Mesendoderm (in vitro differentiated cells): Measurements from ENCODE around the gene EMC10.

ENCODE experiments used
- DNase-seq: peaks from one replicate; pipeline ENCODE4 v3.0.0; 2013
- H2AK5ac ChIP-seq: 2 replicates; pipeline ENCODE4 v1.6.1; 2013; ENCODE audit warnings: low read length, inconsistent platforms
- H2BK120ac ChIP-seq: 2 replicates; pipeline ENCODE4 v1.6.1; 2013; ENCODE audit warnings: low read depth, mild to moderate bottlenecking, low read length, moderate library complexity, mixed read lengths
- H2BK15ac ChIP-seq: replicated peaks from 2 replicates; pipeline ENCODE4 v1.6.1; 2013; ENCODE audit warnings: low read depth, mild to moderate bottlenecking, moderate library complexity
- H2BK5ac ChIP-seq: 2 replicates; pipeline ENCODE4 v1.6.1; 2013; ENCODE audit warnings: low read length, inconsistent platforms
- H3K18ac ChIP-seq: 2 replicates; pipeline ENCODE4 v1.6.1; 2013; ENCODE audit warnings: mild to moderate bottlenecking, low read length, mixed read lengths
- H3K23ac ChIP-seq: one replicate; pipeline ENCODE4 v1.6.1; 2013; ENCODE audit warnings: low read length
- H3K27ac ChIP-seq: 2 replicates; pipeline ENCODE4 v1.5.1; 2013; ENCODE audit warnings: low read depth, mild to moderate bottlenecking, inconsistent platforms, low read length, moderate library complexity
- H3K27me3 ChIP-seq: 2 replicates; pipeline ENCODE4 v1.6.1; 2013; ENCODE audit warnings: low read length, control low read depth, mild to moderate bottlenecking, inconsistent platforms; ENCODE audit not compliant: insufficient read depth, poor library complexity
- H3K36me3 ChIP-seq: 2 replicates; pipeline ENCODE4 v1.6.1; 2013; ENCODE audit warnings: low read length, inconsistent platforms; ENCODE audit not compliant: control insufficient read depth, insufficient read depth
- H3K4ac ChIP-seq: one replicate; pipeline ENCODE4 v1.6.1; 2013; ENCODE audit warnings: low read depth, mild to moderate bottlenecking, low read length, moderate library complexity
- H3K4me1 ChIP-seq: 2 replicates; pipeline ENCODE4 v1.6.1; 2013; ENCODE audit warnings: low read depth, low read length, inconsistent platforms; ENCODE audit not compliant: control insufficient read depth
- H3K4me2 ChIP-seq: 2 replicates; pipeline ENCODE4 v1.6.1; 2013; ENCODE audit warnings: low read length
- H3K4me3 ChIP-seq: 2 replicates; pipeline ENCODE4 v1.5.1; 2013; ENCODE audit warnings: mild to moderate bottlenecking, low read length
- H3K56ac ChIP-seq: one replicate; pipeline ENCODE4 v1.6.1; 2013; ENCODE audit warnings: low read length
- H3K79me1 ChIP-seq: 2 replicates; pipeline ENCODE4 v1.6.1; 2013; ENCODE audit warnings: low read length, inconsistent platforms
- H3K79me2 ChIP-seq: 2 replicates; pipeline ENCODE4 v1.6.1; 2013; ENCODE audit warnings: mild to moderate bottlenecking, low read length; ENCODE audit not compliant: control insufficient read depth, insufficient read depth
- H3K9ac ChIP-seq: 2 replicates; pipeline ENCODE4 v1.6.1; 2013; ENCODE audit warnings: low read length, inconsistent platforms
- H4K5ac ChIP-seq: one replicate; pipeline ENCODE4 v1.6.1; 2013; ENCODE audit warnings: low read length
- H4K8ac ChIP-seq: one replicate; pipeline ENCODE4 v1.6.1; 2013; ENCODE audit warnings: low read depth, mild to moderate bottlenecking, control low read depth, low read length, moderate library complexity
- WGBS: extraction: QIAGEN DNeasy Blood & Tissue Kit; methylation state at CpG from one replicate; pipeline ENCODE4 v1.1.7; 2013; ENCODE audit warnings: low lambda C conversion rate, missing lambda C conversion rate; ENCODE audit not compliant: insufficient coverage; ENCODE audit errors: extremely low coverage; 5-methylcytosine and 5-hydroxymethylcytosine counted together

The EMC10 gene

GRCh38 chr19:50457300-50457699, 19.0 kb upstream of the EMC10 start:
- WGBS, result no CpG with 5 or more reads among the region's 5 CpGs
- DNase-seq, result no peak

GRCh38 chr19:50458396-50459066, 17.8 kb upstream of the EMC10 start:
- Histone ChIP-seq H4K8ac (no peak overlapping the region), H2BK5ac (no peak overlapping the region), H3K36me3 (no peaks in the 10 kb centered on the region), H3K18ac (no peak overlapping the region), H3K9ac (no peak overlapping the region), H2BK15ac (no peak overlapping the region), H3K4ac (no peak overlapping the region), H3K23ac (no peak overlapping the region), H2AK5ac (no peak overlapping the region), H4K5ac (no peak overlapping the region), H3K27ac (no peak overlapping the region), H3K27me3 (no peaks in the 10 kb centered on the region), H3K4me1 (no peaks in the 10 kb centered on the region), H2BK120ac (no peak overlapping the region), H3K79me2 (no peaks in the 10 kb centered on the region), H3K4me2 (no peak overlapping the region), H3K4me3 (no peak overlapping the region), H3K79me1 (no peaks in the 10 kb centered on the region), H3K56ac (no peak overlapping the region)
- no peak for DNase-seq
- WGBS, result no CpG with 5 or more reads among the region's 50 CpGs

More at GRCh38 chr19:50457300-50457699, 19.0 kb upstream of the EMC10 start:
- no peak overlapping the region for H4K8ac ChIP-seq
- H3K27me3 ChIP-seq, result no peaks in the 10 kb centered on the region
- H2AK5ac ChIP-seq, result no peak overlapping the region
- no peak overlapping the region for H3K4me3 ChIP-seq
- no peak overlapping the region for H3K56ac ChIP-seq
- H3K79me2 ChIP-seq, result no peaks in the 10 kb centered on the region
- no peak overlapping the region for H3K23ac ChIP-seq
- H3K4me1 ChIP-seq, result no peaks in the 10 kb centered on the region
- H2BK15ac ChIP-seq, result no peak overlapping the region
- H3K4me2 ChIP-seq, result no peak overlapping the region
- no peak overlapping the region for H3K27ac ChIP-seq
- H3K79me1 ChIP-seq, result no peaks in the 10 kb centered on the region
- no peak overlapping the region for H3K9ac ChIP-seq
- H3K36me3 ChIP-seq, result no peaks in the 10 kb centered on the region
- H3K18ac ChIP-seq, result no peak overlapping the region
- no peak overlapping the region for H3K4ac ChIP-seq
- no peak overlapping the region for H4K5ac ChIP-seq
- H2BK120ac ChIP-seq, result no peak overlapping the region
- no peak overlapping the region for H2BK5ac ChIP-seq

GRCh38 chr19:50459067-50459456, 17.2 kb upstream of the EMC10 start:
- Histone ChIP-seq H3K36me3 (no peaks in the 10 kb centered on the region), H3K79me2 (no peaks in the 10 kb centered on the region), H2AK5ac (no peak overlapping the region), H3K4me1 (no peaks in the 10 kb centered on the region), H2BK5ac (no peak overlapping the region), H4K5ac (no peak overlapping the region), H4K8ac (no peak overlapping the region), H3K56ac (no peak overlapping the region), H3K79me1 (no peaks in the 10 kb centered on the region), H3K4me2 (no peak overlapping the region), H2BK120ac (no peak overlapping the region), H3K9ac (no peak overlapping the region), H2BK15ac (no peak overlapping the region), H3K4me3 (no peak overlapping the region), H3K4ac (no peak overlapping the region), H3K27ac (no peak overlapping the region), H3K18ac (no peak overlapping the region), H3K23ac (no peak overlapping the region), H3K27me3 (no peaks in the 10 kb centered on the region)
- DNase-seq, result no peak
- WGBS, result no CpG with 5 or more reads among the region's 32 CpGs

- H3K18ac ChIP-seq, result no peak overlapping the region
- H3K4ac ChIP-seq, result no peak overlapping the region
- H3K79me1 ChIP-seq, result no peaks in the 10 kb centered on the region
- no peak overlapping the region for H3K9ac ChIP-seq
- no peaks in the 10 kb centered on the region for H3K4me1 ChIP-seq
- no peak overlapping the region for H2BK15ac ChIP-seq
- no peak overlapping the region for H3K27ac ChIP-seq
- no peak overlapping the region for H2BK120ac ChIP-seq
- no peak overlapping the region for H4K5ac ChIP-seq
- no peak overlapping the region for H3K56ac ChIP-seq
- H3K4me2 ChIP-seq, result no peak overlapping the region
- no peak overlapping the region for H3K4me3 ChIP-seq
- no peak overlapping the region for H3K23ac ChIP-seq
- no peaks in the 10 kb centered on the region for H3K36me3 ChIP-seq
- DNase-seq, result no peak
- no peaks in the 10 kb centered on the region for H3K27me3 ChIP-seq
- WGBS, result no CpG with 5 or more reads among the region's 1 CpG
- no peak overlapping the region for H4K8ac ChIP-seq
- no peaks in the 10 kb centered on the region for H3K79me2 ChIP-seq
- H2BK5ac ChIP-seq, result no peak overlapping the region
- H2AK5ac ChIP-seq, result no peak overlapping the region
These were observed 16.7 kb upstream of the EMC10 start for GRCh38 chr19:50459638-50460037.

GRCh38 chr19:50460161-50460765, 16.0 kb upstream of the EMC10 start:
- Histone ChIP-seq H3K27me3 (no peaks in the 10 kb centered on the region), H3K4me1 (no peaks in the 10 kb centered on the region), H3K4me2 (no peak overlapping the region), H3K4me3 (no peak overlapping the region), H3K27ac (no peak overlapping the region), H3K56ac (no peak overlapping the region), H3K4ac (no peak overlapping the region), H3K79me1 (no peaks in the 10 kb centered on the region), H3K9ac (no peak overlapping the region), H3K23ac (no peak overlapping the region), H2BK120ac (no peak overlapping the region), H4K8ac (no peak overlapping the region), H2BK15ac (no peak overlapping the region), H3K36me3 (no peaks in the 10 kb centered on the region), H2AK5ac (no peak overlapping the region), H2BK5ac (no peak overlapping the region), H3K79me2 (no peaks in the 10 kb centered on the region), H3K18ac (no peak overlapping the region), H4K5ac (no peak overlapping the region)
- DNase-seq, result no peak
- no CpG with 5 or more reads among the region's 13 CpGs for WGBS
